Common myeloid progenitor, CD34-positive (primary cell): ENCODE measurements around the gene MAN2B2.

Experiments used
- CTCF ChIA-PET: fragments of 350-600 bp; sonication (Branson Sonifier 250); formaldehyde crosslinking; loops from one replicate; lab custom pipeline; 2021; ENCODE audit warnings: antibody characterized with exemption; lab: Charles Lee
- POLR2A ChIA-PET: fragments of 350-600 bp; sonication (Branson Sonifier 250); formaldehyde crosslinking; loops from one replicate; lab custom pipeline; 2021; ENCODE audit warnings: antibody characterized with exemption; lab: Charles Lee
- DNase-seq, 3 donors: peaks; one replicate each; pipeline versions ENCODE4 v3.0.0 to v3.0.0-alpha.2; 2013
- H3K27ac ChIP-seq, 2 experiments: 1 replicate in 1 of 2; 2 replicates in 1 of 2; pipeline ENCODE4 v1.7.0; 2013; ENCODE audit warnings: inconsistent platforms in 2 of 2, low read length in 2 of 2, mild to moderate bottlenecking in 2 of 2, low read depth in 1 of 2, moderate library complexity in 1 of 2; ENCODE audit not compliant: severe bottlenecking in 2 of 2, insufficient read depth in 1 of 2, poor library complexity in 1 of 2
- H3K27me3 ChIP-seq, 5 experiments: replicated peaks in 2 of 5; 1 replicate in 3 of 5; 2 replicates in 2 of 5; pipeline versions ENCODE4 v1.6.1 to v1.7.0; 2013; ENCODE audit warnings: low read length in 4 of 5, mild to moderate bottlenecking in 2 of 5, moderate library complexity in 2 of 5, inconsistent platforms in 1 of 5; ENCODE audit not compliant: insufficient read depth in 5 of 5, control insufficient read depth in 4 of 5
- H3K36me3 ChIP-seq, 4 experiments: 1 replicate in 2 of 4; 2 replicates in 2 of 4; pipeline versions ENCODE4 v1.6.1 to v1.7.0; 2013; ENCODE audit warnings: low read length in 3 of 4, control low read depth in 1 of 4, mild to moderate bottlenecking in 1 of 4; ENCODE audit not compliant: control insufficient read depth in 4 of 4, insufficient read depth in 4 of 4
- H3K4me1 ChIP-seq, 4 experiments: 1 replicate in 3 of 4; 2 replicates in 1 of 4; pipeline versions ENCODE4 v1.6.1 to v1.7.1; 2013; ENCODE audit warnings: low read length in 3 of 4, mild to moderate bottlenecking in 3 of 4, control low read depth in 1 of 4, inconsistent platforms in 1 of 4, moderate library complexity in 1 of 4; ENCODE audit not compliant: control insufficient read depth in 4 of 4, insufficient read depth in 4 of 4; ENCODE audit errors: control extremely low read depth in 1 of 4
- H3K4me3 ChIP-seq, 7 experiments: 1 replicate in 4 of 7; 2 replicates in 3 of 7; pipeline versions ENCODE4 v1.5.1 to v1.7.0; 2013; ENCODE audit warnings: mild to moderate bottlenecking in 7 of 7, low read length in 6 of 7, moderate library complexity in 6 of 7, inconsistent platforms in 2 of 7, low read depth in 2 of 7, control low read depth in 1 of 7; ENCODE audit not compliant: insufficient read depth in 4 of 7, control insufficient read depth in 1 of 7; ENCODE audit errors: extremely low read depth in 1 of 7
- H3K9me3 ChIP-seq, 5 experiments: 1 replicate in 4 of 5; 2 replicates in 1 of 5; pipeline versions ENCODE4 v1.6.1 to v1.7.1; 2013; ENCODE audit warnings: low read length in 4 of 5, mild to moderate bottlenecking in 2 of 5, inconsistent platforms in 1 of 5, low read depth in 1 of 5, moderate library complexity in 1 of 5; ENCODE audit not compliant: control insufficient read depth in 4 of 5, insufficient read depth in 2 of 5; ENCODE audit errors: control extremely low read depth in 1 of 5
- WGBS: methylation state at CpG from one replicate; pipeline ENCODE4 v1.1.5; 2013; ENCODE audit not compliant: insufficient coverage; 5-methylcytosine and 5-hydroxymethylcytosine counted together

The MAN2B2 gene

DNA sequence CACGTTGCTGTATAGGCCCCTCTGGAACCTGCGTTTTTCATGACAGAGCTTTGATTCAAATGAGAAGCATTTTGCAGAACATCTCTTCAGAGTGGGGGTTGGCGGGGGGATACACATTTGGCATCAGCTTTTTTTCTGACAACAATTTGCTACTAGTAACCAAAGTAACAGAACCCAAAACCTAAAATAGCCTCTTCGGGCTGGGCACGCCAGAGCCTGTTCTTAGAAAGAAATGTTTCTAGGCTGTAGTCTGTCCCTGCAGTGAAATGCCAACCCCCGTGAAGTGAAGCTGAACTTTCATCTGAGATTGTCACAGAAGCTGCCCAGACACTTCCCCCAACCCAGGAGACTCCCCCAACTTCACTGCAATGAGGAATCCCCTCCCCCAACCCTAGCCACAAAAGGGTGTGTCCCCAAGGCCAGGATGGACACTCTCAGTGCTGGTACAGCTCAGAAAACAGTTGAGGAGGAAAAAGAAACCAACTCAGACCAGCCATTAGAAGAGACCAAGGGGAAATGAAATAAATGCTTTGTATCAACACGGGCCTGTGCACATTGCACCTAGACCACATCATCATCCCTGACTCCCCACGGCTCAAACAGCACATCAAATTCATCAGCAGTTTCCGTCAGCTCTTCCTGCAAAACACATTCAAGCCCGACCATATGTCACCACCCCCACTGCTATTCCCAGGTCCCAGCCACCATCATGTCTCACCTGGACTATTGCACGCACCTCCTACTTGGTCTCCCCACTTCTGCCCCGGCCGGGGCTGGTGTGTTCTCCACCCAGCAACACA lies 8.4 kb upstream of the MAN2B2 start:
- Histone ChIP-seq H3K9me3 (peaks cover 1 to 16% (median 5%) of the 10 kb centered on the region in 5 experiments), H3K4me1 (peaks cover 0 to 13% (median 8%) of the 10 kb centered on the region in 4 experiments), H3K36me3 (no peaks in the 10 kb centered on the region), H3K27me3 (peaks cover 3 to 74% (median 28%) of the 10 kb centered on the region in 5 experiments), H3K27ac (no peak overlapping the region), H3K4me3 (no peak overlapping the region)
- DNase-seq: no peak
- ChIA-PET POLR2A (no interaction called here), CTCF (no interaction called here)
- 83% methylated on average over 13 of the region's 13 CpGs for WGBS

DNA sequence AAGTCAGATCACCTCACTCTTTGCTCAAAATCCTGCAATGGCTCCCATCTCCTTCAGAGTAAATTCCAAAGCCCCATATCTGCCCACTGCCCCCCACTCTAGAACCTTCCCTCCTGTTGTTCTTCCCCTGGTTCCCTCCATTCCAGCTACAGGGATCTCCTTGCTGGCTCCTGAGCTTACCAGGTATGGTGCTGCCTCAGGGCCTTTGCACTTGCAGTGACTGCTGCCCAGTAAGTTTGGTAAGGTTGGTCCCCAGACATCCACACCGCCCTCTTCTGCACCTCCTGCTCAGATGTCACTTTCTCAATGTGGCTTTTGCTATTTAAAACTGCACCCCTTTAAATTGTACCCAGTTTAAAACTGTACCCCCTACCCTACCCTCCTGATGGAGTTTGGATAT lies 7.8 kb upstream of the MAN2B2 start:
- CTCF ChIA-PET: no interaction called here
- H3K27me3 ChIP-seq: peaks cover 3 to 73% (median 24%) of the 10 kb centered on the region in 5 experiments
- POLR2A ChIA-PET: no interaction called here
- no peak overlapping the region for H3K27ac ChIP-seq
- DNase-seq: no peak
- H3K4me3 ChIP-seq: no peak overlapping the region
- H3K9me3 ChIP-seq: peaks cover 2 to 16% (median 8%) of the 10 kb centered on the region in 5 experiments
- peaks cover 0 to 13% (median 8%) of the 10 kb centered on the region in 4 experiments for H3K4me1 ChIP-seq
- 100% methylated on average over 1 of the region's 1 CpG for WGBS
- H3K36me3 ChIP-seq: no peaks in the 10 kb centered on the region

DNA sequence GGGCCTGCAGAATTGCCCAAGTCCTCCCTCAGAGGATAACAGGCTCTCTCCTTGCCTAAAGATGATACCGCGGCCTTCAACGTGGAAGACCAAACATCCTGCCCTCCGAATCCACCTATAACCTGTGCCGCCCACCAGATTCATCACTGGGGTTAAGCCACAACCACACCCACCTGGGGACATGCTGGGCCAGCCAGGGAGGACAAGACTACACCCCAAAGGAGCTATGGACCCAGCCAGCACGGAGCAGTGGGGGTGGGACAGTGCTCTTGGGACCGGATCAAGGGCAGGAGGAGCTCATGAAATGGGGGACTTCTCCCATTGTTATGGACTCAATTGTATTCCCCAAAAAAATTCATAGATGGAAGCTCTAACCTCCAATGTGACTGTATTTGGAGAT lies 6.8 kb upstream of the MAN2B2 start:
- 95% methylated on average over 5 of the region's 7 CpGs for WGBS
- Histone ChIP-seq H3K4me3 (no peak overlapping the region), H3K27ac (no peak overlapping the region), H3K27me3 (peaks cover 3 to 71% (median 30%) of the 10 kb centered on the region in 5 experiments), H3K36me3 (no peaks in the 10 kb centered on the region), H3K4me1 (peaks cover 0 to 8% (median 5%) of the 10 kb centered on the region in 4 experiments), H3K9me3 (peaks cover 2 to 16% (median 8%) of the 10 kb centered on the region in 5 experiments)
- ChIA-PET POLR2A (no interaction called here), CTCF (no interaction called here)
- DNase-seq: no peak

DNA sequence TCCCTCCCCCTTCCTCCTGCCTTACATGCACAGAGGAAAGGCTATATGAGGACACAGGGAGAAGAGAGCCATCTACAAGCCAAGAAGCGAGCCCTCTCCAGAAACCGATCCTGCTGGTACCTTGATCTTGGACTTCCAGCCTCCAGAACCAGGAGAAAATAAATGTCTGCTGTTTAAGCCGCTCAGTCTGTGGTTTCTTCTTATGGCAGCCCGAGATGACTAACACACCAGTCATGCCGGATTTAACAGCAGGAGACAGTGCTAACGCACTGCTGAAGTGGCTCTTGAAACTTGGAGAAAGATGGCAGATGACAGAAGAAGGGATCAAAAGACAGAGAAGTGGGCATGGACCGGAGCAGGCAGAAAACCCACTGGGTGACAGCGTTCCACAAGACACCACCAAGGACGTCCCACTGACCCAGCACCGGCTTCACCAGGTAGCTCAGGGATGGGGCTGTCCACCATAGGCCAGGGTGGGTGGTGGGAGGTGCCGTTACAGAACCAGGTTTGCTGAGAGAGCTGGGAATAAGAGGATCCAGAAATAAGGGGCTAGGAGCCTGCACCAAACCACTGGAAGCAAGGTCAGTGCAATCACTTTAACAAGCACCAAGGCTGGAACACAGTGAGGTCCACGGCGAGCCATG lies 6.2 kb upstream of the MAN2B2 start:
- Histone ChIP-seq H3K9me3 (peaks cover 2 to 16% (median 8%) of the 10 kb centered on the region in 5 experiments), H3K4me1 (peaks cover 0 to 6% (median 3%) of the 10 kb centered on the region in 4 experiments), H3K36me3 (no peaks in the 10 kb centered on the region), H3K4me3 (no peak overlapping the region), H3K27me3 (peaks cover 3 to 74% (median 34%) of the 10 kb centered on the region in 5 experiments), H3K27ac (no peak overlapping the region)
- WGBS: 94% methylated on average over 13 of the region's 13 CpGs
- CTCF ChIA-PET: no interaction called here
- DNase-seq: no peak
- POLR2A ChIA-PET: no interaction called here

DNA sequence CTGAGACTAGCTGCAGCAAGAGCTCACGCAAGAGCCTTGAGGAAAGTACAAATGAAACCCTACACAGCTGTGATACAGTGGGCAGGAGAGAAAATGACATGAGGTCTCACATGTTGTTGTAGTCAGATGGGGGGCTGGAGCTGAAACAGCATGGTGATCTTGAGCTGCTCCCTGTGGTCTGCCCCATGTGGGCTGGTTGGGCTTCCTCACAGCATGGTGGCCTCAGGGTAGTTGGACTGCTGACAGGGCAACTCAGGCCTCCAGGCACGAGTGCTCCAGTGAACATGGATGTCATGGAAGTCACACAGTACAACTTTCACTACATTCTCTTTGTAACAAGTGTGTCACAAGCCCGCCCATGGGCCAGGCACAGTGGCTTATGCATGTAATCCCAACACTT lies 3.4 kb upstream of the MAN2B2 start:
- Histone ChIP-seq H3K4me3 (no peak overlapping the region), H3K4me1 (peaks cover 0 to 15% (median 14%) of the 10 kb centered on the region in 4 experiments), H3K27ac (no peak overlapping the region), H3K9me3 (peaks cover 0 to 5% (median 3%) of the 10 kb centered on the region in 5 experiments), H3K36me3 (peaks cover 0 to under 1% (median 0%) of the 10 kb centered on the region in 4 experiments), H3K27me3 (peaks cover 2 to 51% (median 32%) of the 10 kb centered on the region in 5 experiments)
- POLR2A ChIA-PET: no interaction called here
- DNase-seq: no peak
- 92% methylated on average over 2 of the region's 3 CpGs for WGBS
- CTCF ChIA-PET: no interaction called here

DNA sequence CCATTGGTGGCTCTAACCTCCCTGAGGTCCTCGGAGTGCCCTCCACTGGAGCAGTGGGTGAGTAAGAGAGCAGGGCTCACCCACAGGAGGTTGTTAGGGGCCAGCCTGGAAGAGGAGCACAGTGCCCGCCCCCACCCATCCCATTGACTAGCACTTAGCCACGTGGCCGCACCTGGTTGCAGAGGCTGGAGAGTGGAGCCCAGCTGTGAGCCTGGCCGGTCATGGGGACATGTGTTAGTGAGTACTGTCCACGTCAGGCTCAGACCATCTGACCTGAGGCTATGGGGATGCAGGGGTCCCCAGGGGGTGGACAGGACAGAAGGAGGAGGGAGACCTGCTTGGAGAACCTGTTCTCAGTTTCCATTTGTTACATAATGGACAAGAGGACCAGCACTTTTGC lies 1.4 kb upstream of the MAN2B2 start:
- ChIA-PET CTCF (interaction anchor here (0.9 to 1.7 kb wide), 2 partner anchors 12 to 24 kb away, joined by 4 to 5 read pairs; no protein-coding TSS in a partner anchor), POLR2A (no interaction called here)
- H3K36me3 ChIP-seq: peaks cover 2 to 16% (median 10%) of the 10 kb centered on the region in 4 experiments
- no peak overlapping the region for H3K4me3 ChIP-seq
- H3K27me3 ChIP-seq: peaks cover 0 to 35% (median 27%) of the 10 kb centered on the region in 5 experiments
- no peak overlapping the region for H3K27ac ChIP-seq
- H3K4me1 ChIP-seq: peaks cover 0 to 15% (median 14%) of the 10 kb centered on the region in 4 experiments
- WGBS: 71% methylated on average over 4 of the region's 6 CpGs
- DNase-seq: no peak
- H3K9me3 ChIP-seq: peaks cover 0 to 5% (median 3%) of the 10 kb centered on the region in 5 experiments
